Nucleus accumbens (tissue), 56 donors: ENCODE data around the gene NFIL3.

Experiments used
- DNase-seq, 56 donors: peaks; one replicate each; lab custom pipeline; 2025; lab: John Stamatoyannopoulos, UW

The NFIL3 gene

DNA sequence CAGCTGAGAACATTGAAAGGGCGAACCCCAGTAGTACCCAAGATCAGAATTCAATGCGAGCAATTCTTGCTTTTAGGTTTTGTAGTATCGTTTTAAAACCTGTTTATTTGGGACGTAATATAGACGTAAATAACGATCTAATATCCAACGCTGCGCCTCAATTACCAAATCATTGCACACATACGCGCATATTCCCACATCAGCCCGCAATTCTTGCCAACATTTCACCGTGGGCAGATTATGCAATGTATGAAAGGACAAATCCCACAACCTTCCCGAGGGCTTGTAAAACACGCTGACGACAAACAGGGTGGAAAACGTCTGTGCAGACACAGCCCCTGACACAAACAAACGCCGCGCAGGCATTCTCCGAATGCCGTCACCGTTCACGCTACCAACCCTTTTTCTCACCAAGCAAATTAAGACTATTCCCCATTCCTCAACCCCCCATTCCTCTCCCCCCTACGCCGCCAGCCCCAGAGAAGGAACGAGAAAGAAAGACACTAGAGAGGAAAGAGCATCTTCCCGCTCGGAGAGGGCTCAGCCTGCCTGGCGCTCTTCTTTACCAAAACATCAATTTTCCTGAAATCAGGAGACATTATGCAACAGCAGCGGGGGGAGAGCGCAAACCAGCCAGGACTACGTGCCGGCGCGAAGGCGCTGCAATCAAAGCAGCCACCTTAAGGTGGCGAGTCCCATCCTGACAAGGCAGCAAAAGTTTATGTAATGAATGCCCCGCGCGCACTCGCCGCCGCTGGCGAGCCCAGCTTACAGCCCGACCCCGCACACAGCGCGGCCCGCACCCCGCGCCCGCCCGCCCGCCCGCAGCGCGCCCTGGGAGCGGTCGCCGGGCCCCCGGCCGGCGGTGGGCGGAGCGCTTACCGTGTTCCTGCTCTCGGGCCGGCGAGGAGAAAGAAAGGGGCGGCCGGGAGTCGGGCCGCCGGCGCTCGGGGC, 597 bp downstream of the NFIL3 start:
- peak in 45 of 56 donors; percentile 13 to 78 (median 53) for DNase-seq

DNA sequence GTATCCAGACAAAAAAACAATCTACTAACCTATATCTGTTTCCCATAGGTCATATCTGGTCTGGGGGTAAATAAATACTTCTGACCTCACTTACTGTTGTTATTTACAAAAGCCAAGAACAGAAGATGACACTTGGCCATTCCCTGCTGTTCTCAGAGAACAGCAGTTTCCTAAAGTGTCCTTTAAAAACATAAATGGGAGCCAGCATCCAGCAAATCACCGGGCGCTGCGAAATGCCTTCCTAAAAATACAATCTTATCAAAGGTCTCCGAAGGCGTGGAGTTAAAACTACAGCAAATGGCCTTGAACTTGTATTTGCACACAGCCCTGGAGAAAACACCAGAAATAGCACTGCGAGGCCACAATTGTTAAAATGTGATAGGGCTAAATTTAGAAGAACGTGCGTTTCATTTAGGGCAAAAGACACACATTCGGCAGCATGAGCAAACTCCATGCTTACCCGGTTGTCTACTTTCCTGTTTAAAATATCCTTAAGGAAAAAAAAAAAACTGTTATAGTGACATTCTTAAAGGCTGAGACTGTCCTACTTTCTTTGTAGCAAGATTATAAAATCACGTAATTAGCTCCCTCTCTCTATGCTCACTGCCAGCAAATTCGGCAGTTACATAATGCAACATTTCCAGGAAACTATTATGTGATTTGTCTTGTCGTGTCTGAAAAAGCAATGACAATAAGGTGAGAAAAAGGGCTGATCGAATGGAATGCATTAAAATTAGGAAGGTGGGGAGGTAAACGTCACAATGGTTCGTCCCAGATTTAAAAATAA, 1.5 kb downstream of the NFIL3 start:
- DNase-seq: peak in 8 of 56 donors; percentile 11 to 46 (median 34)

DNA sequence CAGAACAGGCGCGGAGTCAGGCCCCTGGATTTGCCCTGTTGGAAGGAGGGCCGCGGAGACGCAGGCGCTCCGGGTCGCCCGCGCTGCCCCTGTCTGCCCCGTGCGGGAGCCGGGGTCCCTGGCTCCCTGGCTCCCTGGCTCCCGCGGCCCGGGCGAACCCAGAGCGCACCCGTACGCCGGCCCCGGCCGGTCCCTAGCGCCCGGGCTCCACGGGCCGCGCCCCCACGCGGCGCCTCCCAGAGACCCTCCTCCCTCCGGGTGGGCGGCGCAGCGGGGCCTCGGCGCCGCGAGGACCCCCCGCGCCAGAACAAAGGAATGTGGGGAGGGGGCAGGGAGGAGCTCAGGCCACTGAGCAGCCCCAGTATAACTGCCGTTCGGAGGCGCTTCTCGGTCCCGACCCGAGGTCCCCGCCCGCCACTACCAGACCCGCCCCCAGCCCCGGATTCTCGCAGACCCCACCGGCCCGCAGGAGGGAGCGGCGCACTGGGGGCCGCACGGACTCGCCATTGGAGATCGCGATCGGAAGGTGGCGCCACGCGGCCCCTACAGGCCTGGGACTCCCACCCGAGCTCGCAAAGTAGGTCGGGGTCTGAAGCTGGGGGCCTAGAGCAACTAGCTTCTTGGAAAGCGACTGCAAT, 2.4 kb downstream of the NFIL3 start:
- DNase-seq: peak in 15 of 56 donors; percentile 3 to 51 (median 18)

DNA sequence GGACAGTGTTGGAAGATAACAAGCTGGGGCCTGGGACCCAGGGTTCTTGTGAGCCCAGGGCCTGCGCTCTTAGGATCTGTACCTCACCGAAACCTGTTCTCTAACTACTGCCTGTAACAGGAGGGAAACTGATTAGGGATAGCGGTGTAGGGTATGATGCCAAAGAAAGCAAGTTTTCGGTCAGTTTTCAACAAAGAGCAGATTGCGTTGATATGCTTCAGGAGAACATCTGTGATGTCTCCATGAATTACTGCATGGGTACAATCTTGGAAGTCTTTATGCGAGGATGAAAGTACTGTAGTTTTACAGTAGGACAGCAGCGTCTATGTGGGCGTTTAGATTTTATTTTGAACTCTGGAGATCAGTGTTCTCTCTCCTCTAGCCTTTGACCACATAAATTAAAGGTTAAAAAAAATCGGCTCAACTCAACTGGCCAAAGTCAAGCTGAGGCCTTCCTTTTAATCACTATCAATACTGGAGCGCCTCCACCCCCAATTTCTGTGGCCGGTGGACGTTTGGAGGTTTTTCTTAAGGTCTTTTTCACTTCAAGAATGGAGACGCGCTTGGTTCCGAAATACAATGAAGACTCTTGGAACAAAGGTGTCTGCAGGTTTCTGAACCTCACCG, 3.0 kb downstream of the NFIL3 start:
- DNase-seq: no peak

DNA sequence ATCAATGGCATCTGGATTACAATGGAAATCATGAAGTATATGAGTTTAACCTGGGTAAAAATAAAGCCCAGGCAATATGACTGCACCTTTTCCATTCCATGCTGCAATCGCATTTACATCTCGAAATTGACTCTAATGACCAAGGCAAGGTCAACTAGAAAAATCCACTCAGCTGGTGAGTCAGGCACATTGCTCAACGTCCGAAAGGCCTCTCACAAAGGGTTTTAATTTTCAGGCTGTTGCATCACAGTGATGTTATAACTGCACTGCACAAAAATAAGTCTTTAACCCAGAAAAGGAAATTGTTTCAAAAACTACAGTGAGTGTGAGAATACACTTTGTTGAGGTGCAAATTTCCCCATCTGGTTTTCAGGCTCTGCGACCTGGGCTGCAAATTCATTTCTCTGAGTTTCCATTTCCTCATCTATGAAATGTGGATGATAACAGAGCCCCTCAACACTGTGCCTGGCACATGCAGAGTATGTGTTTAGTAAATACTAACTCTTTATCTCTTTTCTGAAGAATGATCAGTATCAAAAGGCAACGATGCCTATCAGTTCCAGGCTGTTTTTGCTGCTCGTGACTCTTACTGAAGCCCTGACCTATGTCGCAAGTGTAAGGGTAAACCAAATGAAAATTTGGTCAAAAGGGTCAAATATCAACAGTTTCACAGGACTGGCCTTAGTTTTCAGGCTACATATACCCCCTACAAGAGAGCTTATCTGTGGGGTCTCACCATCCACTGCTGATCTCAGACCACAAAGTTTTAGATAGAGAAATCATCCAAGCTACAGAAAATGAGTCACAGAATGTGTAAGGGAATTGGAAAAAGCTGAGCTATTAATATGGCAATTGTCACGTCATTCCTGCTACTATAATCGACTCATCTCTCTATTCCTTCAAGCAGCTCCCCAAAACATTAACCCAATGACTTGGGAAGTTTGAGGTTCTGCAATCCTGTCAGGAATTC, 4.1 kb downstream of the NFIL3 start:
- DNase-seq: peak in 1 of 56 donors; percentile 20

DNA sequence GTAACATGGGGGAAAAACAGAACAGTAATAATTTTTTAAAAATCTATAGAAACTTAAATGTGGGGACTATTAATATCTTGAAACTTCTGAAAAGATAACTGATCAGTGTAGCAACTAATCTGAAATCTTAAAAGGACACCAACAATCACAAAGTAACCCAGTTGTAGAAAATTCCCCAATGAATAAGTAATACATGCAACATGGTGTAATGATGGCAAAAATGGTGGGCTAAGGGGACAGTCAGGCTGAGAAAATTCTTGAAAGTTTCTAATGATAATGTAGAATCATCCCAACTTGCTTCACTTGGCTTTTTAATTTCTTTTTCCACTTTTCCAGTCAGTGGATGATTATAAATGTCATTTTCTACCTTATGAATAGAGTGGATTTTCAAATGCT, 5.4 kb downstream of the NFIL3 start:
- DNase-seq: no peak

DNA sequence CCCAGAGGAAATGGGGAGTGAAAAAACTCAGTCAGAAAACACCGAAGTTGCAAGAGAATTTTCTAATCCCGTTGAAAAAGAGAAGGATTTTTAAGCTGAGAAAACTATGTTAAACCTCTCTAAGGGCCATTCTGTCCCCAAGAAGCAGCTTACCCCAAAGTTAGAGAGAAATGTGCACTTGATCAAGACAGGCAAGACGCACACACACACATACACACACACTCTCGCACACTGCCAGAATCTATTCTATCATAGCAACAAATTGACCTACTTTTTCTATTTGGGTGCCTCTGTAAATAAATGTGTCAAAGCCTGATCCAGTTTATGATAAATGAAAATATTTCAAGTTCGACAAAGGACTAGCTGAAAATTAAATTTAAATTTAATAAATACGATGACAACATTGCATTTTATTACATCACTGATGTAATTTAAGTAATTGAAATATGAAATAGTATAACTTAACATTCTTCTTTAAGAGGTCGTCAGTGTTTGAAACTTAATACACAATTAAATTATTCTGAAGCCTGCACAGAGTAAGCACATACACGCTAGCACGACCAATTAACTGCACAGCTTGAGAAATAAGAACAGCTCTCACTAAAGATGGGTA, 5.9 kb downstream of the NFIL3 start:
- DNase-seq: no peak

DNA sequence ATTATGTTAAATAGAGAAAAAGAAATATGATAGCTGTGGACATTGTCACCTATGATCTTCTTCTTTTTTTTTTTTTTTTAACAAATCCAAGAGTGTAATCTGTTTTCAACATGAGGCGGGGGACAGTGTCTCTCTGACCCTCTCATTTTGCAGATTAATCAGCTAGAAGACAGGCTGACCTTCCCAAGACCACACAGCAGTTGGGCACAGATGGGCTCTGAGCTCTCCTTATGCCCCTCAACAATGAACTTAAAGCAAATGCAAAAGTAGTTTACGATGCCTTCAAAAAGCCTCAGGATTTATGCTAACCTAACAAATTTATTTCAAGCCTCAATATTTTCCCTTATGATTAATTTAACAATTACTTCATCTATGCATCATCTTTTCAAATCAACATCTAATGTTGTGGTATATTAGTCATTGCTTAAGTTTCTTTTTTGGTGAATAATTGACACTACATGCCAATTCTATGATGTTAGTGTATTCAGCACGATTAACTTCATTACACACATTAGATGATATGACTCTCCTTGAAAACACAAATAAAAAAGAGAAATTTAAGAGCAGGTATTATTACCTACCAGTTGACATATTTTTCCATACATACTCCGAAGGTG, 7.4 kb downstream of the NFIL3 start:
- no peak for DNase-seq

DNA sequence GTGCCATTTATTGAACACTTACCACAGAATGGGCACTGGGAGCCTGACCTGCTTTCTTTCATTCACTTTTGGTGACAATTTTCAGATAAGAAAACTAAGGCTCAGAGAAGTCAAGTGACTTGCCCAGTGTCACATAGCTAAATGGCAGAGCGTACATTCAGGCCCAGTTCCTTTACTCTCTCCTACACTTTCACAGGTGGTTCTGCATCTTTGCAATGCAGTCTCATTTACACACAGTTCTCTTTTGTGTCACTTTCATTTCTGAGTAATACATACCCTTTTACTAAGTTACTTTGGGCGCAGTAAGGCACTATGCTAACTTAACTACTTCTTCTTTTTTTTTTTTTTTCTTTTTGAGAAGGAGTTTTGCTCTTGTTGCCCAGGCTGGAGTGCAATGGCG, 8.3 kb downstream of the NFIL3 start:
- no peak for DNase-seq

DNA sequence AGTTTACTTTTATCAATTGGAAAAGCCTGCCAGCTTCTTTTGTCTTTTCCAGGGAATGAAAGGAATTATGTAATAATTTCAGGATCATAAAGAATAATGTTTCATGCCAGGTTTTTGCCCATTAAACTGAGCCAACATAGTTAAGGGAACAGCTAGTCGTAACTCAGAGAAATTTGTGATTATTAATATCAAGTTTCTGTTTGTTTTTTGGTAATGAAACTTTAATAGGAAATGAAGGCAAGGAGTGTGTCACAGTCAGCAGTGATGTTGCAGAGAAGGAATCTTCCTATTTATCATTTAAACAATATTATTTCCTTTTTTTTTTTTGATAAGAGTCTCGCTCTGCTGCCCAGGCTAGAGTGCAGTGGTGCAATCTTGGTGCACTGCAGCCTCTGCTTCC, 10.7 kb downstream of the NFIL3 start:
- no peak for DNase-seq

DNA sequence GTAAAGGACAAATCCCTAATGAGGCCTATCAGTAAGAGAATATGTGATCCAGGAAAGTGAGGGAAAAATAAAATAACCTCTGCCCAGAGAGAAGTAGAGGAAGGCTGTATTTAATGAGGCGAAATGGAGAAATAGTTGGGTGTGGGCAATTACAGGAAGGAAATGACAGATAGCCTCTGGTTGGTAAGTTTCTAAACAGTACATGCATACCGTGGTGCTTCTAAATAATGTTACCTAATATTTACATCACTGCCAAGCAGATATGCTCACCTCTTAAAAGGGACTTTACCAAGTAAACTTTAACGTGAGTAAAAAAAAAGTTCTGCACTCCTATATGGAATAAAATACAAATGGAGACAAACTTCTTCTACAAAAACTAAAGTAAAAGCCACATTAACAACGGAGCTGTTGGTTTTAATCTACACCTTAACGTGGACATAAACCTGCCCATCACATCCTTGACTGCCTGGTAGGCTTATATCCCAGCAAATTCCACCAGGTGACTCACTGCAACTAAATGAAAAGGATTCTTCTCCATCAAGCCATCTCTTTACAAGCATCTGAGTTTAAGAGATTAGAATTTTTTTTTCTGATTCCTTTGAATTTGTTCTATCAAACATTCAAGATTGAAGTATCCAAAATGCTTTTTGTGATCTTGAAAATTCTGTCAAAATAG, 12.4 kb downstream of the NFIL3 start:
- no peak for DNase-seq

DNA sequence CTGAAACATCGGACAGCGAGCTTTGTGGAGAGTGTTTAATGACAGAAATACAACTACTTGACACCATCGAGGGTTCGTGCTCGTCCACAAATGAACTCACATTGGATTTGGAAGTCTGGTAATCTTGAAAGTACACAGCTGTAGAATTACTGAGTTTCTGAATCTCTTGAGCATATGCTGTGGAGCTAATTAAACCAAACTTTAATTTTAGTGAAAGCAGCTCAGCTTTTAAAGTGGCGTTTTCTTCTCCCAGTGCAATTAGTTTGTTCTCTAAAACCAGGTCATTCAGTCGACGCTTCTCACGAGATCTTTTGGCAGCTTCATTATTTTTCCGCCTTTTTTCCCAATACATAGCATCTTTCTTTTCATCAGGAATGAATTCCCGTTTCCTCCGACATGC, 13.5 kb downstream of the NFIL3 start:
- DNase-seq: no peak

DNA sequence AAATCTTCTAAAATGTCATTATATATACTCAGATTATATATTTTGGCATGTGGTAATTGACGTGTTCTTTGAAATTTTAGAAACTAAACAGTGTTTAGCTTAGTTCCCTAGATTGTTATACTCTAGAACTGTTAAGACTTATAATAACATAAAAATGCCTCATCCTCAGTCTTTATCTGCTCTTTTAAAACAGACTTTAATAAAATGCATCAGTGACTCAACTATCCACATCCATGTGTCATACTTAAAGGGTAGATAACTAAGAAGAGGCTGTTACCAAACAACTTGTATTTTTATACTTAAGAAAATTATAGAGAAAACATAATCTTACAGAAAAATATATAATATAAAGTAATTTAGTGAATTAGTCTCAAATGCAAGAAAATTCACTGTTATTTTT, 15.2 kb downstream of the NFIL3 start:
- no peak for DNase-seq

DNA sequence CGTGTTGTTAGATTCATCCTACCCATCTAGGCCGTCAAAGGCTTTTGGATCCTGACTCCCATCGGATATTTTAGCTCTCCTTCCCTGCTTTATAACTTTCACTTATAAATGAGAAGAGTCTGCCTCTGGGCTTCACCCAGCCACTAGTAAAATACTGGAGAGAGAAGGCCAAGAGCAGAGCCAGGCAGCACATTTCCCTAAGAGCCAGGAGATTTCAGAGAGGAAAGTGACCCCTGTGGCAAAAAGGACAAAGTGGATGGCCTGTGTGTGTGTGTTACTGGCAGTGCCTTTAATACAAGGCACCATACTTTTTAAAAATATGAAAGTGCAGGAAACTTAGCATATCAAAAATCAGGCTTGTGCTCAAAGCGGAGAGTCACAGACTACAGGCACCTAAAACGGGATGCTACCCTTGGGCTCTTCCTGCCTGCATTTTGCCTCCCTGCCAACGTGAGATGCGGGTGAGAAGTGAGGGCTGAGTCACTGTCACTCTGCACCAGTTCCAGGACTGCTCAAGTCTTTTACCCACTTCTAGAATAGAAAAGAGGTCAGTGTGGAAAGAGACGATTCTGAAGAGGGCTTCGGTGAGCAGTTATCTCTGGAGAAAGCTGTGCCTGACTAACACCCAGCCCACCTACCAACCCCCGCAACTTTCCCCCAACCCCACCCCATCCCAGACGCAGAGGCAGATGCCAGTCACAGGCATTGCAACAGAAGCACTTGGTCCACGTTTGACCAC, 15.9 kb downstream of the NFIL3 start:
- DNase-seq: no peak

DNA sequence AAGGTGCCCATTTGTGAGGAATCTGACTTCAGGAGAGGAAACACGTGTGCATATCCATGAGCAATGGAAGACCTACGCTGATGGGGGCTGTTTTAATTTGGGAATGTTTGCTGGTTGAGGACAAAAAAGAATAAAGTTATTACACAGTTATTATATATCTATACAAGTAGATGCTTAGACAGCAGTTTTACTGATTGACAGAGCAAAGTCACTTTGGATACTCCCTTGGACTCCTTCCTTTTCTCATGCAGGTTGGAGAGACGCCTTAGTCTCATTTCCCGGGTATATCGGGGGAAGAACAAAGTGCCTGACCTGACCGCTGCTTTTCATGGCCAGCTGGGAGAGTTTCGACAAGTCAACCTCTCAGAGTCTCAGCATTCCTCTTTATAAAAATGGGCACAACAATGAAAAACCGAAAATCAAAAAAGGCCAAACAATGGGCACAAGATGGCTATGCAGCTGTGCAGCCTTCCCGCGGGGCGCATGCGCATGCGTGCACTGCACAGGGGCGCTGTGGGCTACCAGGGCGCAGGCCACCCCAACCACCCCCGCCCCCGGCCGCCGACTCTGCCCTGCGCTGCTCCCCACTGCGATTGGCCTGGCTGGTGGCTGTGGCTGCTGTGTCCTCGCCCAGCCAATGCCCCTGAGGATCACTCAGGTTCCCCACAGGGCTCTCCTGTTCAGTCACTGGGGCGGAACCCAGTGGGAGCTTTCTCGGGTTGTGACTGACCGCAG, 18.1 kb downstream of the NFIL3 start:
- no peak for DNase-seq
